ENCODE results near the gene TENM4.

The TENM4 gene

DNA sequence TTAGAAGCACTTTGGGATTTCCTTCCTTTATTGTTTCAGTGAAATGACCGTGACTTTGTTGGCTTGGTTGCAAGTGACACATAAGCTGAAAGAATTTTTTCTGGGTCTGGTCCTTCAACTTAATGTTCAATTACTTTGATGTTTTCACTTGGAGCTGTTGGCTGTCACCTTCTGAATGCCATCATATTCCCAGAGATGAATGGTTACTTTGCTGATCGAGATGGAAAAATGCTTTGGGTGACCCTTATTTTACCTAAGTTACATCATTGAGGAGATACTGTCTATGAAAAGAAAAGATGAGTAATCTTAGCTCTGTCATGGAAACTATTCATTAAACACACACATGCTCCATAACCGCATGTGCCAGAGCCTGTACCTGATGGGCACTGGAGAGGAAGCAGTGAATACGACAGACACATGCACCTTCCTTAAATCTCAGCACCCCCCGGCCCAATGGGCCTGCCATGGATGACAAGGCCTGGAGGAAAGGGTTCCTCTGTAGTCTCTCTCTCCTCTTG is 76.9 kb downstream of the TENM4 start:
- no peak overlapping the region for H3K4me3 ChIP-seq (ENCODE audit: low read depth, low read length)
- no peak for DNase-seq (ENCODE audit: low read depth)

DNA sequence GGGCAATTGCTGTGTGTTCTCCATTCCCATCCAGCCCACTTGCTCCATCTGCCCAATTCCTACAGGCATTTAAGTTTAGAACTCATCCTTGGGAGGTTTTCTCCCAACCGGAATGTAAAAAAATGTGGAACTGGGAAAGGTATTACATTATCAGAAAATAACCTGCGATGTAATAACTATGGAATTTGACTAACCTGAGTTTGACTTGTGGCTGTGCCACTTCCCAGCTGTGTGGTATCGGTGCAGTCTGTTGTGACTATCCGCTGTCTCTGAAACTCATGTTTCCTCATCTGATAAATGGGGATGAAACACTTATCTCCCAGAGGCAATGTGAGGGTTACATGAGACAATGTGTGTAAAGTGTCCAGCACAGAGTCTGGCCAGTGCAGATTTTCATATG is 77.6 kb downstream of the TENM4 start:
- no peak overlapping the region for H3K4me3 ChIP-seq (ENCODE audit: low read depth, low read length)
- no peak for DNase-seq (ENCODE audit: low read depth)

DNA sequence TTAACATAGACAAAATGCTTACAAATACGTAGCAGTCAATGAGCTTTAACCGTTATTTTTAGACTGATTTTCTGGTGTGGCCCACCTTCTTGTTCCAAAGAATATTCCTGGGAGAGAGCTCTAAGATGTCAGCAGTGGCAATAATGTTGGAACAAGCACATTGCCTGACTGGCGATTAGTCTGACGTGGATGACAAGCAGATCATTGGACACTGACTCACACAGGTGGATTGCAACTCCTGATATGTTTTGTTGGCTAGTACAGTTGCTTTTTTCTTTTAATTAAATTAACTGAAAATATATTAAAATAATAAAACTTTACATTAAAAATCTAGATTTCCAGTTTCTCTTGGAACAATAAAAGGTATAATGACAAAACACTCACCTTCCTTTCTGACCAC is 78.0 kb downstream of the TENM4 start:
- DNase-seq (ENCODE audit: low read depth): no peak

DNA sequence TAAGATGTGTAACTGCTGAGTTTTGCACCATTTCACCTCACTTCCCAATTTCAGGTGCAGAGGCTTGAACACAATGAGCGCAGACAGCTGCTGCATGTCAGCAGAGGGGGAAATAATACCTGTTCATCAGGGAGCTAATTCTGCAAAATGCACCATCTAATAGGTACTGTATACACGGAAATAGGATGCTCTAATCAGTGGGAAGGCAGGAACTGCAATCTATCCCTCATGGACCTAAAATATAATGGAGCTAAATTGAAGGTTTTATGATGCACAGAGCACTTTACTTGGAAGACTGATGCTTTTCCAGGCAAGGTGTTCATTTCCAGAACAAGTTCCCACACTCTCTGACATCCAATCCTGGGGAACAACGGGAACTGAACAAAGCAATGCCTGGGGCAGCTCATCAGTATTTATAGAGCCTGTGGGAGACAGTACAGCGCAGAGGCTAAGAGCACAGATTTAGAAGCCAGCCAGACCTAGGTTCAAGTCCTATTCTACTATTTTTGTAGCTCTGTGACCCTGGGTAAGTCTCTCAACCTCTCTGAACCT is 78.5 kb downstream of the TENM4 start:
- no peak for DNase-seq (ENCODE audit: low read depth)
- no peak overlapping the region for H3K4me3 ChIP-seq (ENCODE audit: low read depth, low read length)

More for the DNA sequence above, 78.0 kb downstream of the TENM4 start:
- H3K4me3 ChIP-seq (ENCODE audit: low read depth, low read length): no peak overlapping the region

DNA sequence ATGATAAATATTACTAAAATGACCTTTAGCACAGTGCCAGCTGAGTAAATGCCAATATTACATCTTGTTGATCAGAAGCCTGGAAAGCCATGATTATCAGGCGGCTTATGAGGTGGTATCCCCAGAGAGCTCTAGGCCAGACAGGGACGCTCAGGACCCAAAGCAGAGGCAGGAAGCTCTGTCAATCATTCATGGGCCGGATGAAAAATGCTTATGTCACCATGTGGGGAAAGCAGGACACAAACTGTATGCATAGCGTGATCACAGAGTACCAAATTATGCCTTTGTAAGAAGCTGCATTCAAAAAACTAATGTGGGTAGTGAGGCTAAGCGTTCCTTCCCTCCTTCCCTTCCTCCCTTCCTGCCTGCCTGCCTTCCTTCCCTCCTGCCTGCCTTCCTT is 82.6 kb downstream of the TENM4 start:
- no peak overlapping the region for H3K4me3 ChIP-seq (ENCODE audit: low read depth, low read length)
- DNase-seq (ENCODE audit: low read depth): no peak

DNA sequence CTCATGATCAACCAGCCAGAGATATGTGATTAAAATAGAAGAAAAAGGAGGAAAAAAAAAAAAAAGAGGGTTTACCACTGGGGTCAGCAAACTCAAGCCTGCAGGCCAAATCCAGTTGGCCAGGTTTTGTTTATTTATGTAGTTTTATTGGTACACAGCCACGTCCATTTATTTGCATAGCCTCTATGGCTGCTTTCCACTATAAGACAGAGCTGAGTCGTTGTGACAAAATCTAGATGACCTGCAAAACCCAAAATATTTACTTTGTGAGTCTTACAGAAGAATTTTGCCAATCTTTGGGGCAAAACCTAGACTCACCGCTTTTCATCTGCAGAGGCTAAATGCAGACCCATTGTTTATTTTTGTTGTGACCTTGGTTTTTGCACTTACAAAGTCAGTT is 87.1 kb downstream of the TENM4 start:
- DNase-seq (ENCODE audit: low read depth): no peak
- H3K4me3 ChIP-seq (ENCODE audit: low read depth, low read length): no peak overlapping the region

DNA sequence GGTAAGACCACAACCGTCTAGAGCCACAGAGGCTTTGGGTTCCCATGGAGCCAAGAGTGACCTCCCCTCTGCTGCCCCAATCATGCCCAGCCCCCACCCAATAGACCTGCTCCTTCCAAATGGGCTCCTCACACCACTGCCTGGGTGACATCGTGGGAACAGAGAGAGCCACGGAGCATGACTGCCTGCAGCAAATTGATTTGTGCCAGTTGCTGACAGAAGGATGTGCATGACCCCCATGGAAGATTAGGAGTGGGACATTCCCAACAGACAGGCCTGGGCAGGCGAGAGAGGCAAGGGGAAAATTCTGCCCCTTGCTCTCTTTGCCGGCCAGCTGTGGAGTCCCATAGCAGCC is 88.5 kb downstream of the TENM4 start:
- no peak overlapping the region for H3K4me3 ChIP-seq (ENCODE audit: low read depth, low read length)
- no peak for DNase-seq (ENCODE audit: low read depth)

DNA sequence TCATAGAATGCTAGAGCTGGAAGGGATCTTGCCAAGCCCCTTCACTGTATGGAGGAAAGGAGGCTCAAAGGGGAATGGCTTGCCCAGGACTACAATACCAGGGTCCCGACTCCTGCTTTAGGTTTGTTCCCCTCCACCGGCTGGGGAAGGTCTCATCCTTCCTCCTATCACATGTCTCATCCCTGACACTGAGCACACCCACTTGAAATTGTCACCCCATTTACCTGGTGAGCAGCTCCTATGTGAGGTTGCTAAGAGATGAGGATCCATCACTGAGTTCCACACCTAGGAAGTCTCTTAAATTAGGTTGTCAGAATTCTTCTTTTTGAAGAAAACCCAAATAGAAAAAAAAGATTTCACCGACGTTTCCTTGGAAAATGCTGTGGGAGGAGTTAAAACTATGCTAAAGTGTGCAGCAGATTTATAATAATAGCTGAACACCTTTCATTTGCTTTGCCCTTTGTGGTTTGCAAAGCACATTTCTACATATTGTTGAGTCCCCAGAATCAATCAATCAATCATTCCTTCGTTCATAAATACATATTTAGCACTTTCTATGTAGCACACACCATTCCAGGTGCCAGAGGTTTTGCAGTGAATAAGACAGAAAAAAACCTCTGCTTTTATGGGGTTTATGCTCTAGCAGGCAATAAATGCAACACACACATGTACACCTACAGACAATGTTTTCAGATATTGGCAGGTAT is 91.7 kb downstream of the TENM4 start:
- H3K4me3 ChIP-seq (ENCODE audit: low read depth, low read length): no peak overlapping the region
- no peak for DNase-seq (ENCODE audit: low read depth)

DNA sequence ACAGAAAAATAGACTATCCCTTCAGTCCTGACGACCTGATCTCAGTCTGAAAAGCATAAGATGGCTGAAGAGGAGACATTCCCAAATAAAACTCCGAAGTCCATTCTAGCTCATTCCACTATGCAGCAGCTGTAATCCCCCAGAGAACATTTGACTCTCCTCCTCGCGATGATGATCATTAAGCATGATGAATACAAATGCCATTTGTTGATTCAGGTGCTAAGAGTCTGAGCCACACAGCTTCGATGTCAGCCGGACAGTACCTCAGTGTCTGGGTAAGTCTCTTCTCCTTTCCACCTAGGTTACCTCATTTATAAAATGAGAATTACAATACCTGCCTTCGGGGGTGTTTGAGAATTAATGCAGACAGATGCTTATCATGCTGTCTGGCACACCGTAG is 94.8 kb downstream of the TENM4 start:
- no peak overlapping the region for H3K4me3 ChIP-seq (ENCODE audit: low read depth, low read length)
- no peak for DNase-seq (ENCODE audit: low read depth)

DNA sequence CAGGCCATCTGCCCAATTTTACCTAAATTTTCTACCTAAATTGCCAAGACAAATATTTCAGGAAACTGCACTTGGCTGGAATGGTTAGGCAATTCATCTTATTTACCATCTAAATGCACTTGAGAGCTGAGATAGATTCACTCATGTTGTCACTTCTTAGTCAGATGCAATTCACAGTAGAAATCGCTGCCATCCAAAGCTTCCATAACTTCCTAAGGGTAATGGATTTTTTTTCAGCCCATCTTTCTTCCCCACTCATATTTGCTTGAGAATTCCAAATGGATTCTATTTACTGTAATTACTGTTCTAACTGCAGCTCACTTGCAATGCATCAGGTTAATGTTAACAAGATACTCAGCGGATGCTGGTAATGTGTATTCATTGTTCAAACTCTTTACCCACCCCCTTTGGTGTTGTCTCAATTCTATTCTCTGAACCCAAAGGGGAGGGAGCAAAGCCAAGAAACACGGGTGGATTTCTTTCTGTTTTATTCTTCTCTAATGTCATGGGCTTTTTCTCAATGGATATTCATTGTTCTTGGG is 96.0 kb downstream of the TENM4 start:
- no peak for DNase-seq (ENCODE audit: low read depth)
- H3K4me3 ChIP-seq (ENCODE audit: low read depth, low read length): no peak overlapping the region

DNA sequence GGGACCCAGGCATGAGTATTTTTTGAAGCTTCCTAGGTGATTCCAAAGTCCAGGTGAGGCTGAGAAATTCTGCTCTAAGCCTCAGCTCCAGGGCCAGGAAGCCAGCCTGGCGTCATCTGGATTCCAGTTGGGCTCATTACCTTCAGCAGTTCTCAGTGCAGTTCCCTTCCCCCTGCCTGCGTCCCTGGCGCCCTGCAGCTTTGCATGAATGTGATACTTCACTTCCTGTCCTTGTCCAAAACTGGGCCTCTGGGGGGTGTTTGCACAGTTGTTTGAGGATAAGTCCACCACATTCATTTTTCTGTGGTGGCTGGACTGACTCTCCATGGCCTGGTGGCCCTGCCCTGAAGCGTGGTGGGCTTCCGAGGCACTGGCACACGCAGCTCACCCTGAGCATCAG is 98.1 kb downstream of the TENM4 start:
- no peak for DNase-seq (ENCODE audit: low read depth)
- no peak overlapping the region for H3K4me3 ChIP-seq (ENCODE audit: low read depth, low read length)

DNA sequence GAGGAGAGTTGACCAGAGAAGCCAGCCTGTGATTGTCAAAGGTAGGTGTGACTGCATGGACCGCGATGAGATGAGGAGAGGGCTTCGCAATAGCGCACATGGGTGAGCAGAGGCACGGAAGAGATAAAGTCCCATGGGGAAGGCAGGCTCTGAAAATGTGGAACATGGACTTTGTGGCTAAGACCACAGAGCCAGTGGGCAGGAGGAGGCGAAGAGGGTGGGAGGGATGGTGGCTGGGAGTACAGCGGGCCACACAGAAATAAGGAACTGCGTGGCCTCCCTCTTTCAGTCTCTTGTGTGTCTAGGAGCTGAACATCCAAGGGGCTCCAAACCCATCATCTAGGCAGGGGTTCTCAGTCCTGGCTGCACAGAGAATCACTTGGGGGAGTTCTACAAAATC is 98.6 kb downstream of the TENM4 start:
- no peak for DNase-seq (ENCODE audit: low read depth)
- no peak overlapping the region for H3K4me3 ChIP-seq (ENCODE audit: low read depth, low read length)

DNA sequence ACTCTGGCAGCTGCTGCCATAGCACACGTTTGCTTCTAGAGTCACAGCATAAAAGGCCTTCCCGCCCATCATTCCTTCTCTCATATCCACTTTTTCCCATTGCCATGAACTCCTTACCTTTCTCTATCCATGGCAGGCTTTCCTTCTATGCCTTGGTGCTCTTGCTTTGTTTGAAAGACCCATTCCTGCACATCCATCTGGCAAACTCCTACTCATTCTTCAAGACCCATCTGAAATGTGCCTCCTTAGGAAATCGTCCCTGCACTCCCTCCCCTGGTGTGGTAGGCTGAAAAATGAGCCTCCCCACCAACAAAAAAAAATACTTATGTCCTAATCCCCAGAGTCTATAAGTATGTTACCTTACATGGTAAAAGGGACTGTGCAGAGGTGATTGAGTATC is 100.3 kb downstream of the TENM4 start:
- no peak overlapping the region for H3K4me3 ChIP-seq (ENCODE audit: low read depth, low read length)
- DNase-seq (ENCODE audit: low read depth): no peak

DNA sequence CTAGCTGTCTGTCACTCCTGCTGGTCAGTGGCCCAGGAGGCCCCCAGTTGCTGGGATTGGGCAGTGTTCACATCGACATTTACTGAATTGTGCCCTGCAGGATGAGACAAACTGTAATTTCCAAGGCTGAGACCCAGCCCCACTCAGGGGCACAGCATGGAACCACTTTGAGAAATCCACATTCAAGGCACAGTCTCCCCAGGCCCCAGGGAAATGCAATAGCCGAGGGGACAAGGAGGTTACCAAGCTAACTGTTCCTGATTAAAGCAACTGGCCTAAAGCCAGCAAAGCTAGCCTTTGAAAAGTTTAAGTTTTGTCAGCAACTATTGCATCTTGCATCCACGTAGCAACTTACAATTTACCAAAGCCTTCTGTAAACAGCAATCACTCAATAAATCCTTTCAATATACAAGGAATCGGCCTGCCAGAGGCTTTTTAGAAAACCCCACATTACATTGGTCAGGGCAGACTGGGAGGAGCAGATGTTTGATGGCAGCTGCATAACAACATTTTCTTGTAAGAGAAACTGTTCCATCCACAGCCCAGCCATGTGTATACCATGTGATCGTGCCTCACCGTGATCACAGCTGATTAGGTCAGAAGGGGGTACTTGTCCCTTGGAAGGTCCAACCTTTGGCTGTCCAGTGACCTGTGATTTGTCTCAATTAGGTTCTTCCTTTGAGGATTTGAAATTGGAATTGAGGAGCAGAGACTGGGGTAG is 103.9 kb downstream of the TENM4 start:
- H3K4me3 ChIP-seq (ENCODE audit: low read depth, low read length): no peak overlapping the region
- no peak for DNase-seq (ENCODE audit: low read depth)

DNA sequence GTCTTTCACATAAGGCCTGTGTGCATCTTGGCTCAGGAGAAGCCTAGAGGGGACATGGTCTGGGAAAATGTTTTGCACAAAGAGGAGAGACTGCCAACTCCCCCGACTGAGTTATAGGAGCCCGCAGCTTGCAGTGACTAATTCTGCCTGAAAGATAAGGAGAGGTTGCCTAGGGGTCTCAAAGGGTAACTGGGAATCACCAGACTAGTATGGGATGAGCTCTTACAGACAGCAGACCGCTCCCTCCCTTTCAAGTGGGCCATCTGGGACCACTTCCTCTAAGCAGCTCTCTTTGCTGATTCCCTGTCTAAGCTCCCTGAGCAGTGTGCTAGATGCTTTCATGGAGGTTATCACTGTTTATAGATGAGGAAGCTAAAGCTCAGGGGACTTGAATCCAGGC is 105.1 kb downstream of the TENM4 start:
- DNase-seq (ENCODE audit: low read depth): no peak

DNA sequence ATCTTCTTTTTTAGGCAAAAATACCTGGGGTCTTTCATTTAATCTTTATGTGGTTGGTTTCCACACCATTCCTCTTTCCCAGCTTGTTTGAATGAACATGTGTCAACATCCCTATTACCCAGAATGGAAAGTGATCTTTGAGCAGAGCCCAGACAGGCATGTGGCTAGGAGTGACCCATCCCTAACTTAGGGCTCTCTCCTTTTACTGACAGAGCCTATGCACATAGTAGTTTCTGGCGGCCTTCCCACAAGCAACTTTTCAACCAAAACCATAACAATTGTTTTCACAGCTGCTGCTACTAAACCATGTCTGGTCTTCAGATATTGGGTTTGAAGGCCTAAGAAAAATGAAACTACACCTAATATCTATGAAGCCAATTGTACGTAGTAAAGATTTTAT is 107.5 kb downstream of the TENM4 start:
- DNase-seq (ENCODE audit: low read depth): peak; percentile 20

More for the DNA sequence above, 105.1 kb downstream of the TENM4 start:
- no peak overlapping the region for H3K4me3 ChIP-seq (ENCODE audit: low read depth, low read length)

DNA sequence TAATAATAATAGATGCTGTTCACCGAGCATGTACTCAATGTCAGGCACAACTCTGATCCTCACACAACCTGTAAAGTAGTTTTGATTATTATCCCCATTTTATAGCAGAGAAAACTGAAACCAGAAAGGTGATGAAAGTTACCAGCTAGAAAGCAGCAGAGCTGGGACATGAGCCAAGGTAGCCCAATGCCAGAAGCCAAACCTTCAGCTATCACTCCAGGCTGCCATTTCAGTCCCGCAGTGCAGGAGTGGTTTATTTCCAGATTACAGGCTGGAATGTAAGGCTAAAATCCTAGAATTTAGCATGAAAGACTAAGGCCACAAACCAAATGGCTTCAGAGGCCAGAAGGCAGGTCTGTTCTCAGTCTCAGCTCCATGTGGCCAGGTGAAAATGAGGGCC is 108.8 kb downstream of the TENM4 start:
- no peak overlapping the region for H3K4me3 ChIP-seq (ENCODE audit: low read depth, low read length)
- no peak for DNase-seq (ENCODE audit: low read depth)

More for the DNA sequence above, 107.5 kb downstream of the TENM4 start:
- no peak overlapping the region for H3K4me3 ChIP-seq (ENCODE audit: low read depth, low read length)

DNA sequence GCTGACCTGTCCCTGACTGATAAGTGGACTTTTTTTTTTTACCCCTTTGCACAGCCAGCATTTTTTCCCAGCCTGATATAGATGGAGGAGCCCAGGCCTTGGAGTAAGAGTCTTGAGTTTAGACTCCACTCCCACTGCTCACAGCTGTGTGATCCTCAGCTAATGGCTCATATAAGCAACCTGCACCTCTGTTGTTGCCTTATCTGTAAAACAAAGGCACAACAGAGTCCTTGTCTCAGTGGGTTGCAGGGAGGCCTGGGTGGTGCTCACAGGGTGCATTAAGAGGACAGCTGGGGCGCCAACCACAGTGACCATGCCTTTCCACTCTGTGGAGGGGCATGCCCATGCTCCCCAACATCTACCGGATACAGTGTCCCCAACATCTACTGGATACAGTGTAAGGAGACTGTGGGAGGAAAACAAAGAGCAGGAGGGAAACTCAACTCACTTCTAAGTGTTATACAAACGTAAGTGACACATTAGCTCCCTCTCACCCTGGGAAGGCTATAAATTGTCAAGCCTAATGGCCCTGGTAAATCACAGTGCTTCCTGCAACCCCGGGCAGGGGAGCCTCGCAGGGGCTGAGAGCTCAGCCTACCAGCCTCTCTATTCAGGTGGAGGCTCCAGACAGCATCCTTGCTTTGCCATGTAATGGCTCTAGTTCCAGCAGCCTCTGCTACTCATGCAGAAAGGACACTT is 109.5 kb downstream of the TENM4 start:
- DNase-seq (ENCODE audit: low read depth): no peak

DNA sequence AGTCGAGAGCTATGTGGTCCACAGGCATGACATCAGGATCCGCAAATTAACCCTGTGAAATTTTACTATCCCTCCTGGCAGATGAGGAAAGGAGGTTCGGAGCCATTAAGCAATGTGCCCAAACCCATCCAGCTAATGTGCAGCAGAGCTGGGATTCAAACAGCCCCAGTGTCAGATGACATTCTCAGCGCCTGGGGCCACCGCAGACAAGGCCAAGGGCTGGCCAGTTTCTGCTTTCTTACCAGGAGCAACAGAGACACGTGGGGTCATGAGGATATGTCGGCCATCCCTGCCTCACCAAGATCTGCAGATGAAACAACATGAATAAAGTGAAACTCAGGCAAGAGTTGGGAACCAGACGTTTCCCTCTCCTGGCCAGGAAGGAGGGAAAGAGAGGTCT is 110.2 kb downstream of the TENM4 start:
- DNase-seq (ENCODE audit: low read depth): no peak
- no peak overlapping the region for H3K4me3 ChIP-seq (ENCODE audit: low read depth, low read length)

More for the DNA sequence above, 109.5 kb downstream of the TENM4 start:
- no peak overlapping the region for H3K4me3 ChIP-seq (ENCODE audit: low read depth, low read length)

DNA sequence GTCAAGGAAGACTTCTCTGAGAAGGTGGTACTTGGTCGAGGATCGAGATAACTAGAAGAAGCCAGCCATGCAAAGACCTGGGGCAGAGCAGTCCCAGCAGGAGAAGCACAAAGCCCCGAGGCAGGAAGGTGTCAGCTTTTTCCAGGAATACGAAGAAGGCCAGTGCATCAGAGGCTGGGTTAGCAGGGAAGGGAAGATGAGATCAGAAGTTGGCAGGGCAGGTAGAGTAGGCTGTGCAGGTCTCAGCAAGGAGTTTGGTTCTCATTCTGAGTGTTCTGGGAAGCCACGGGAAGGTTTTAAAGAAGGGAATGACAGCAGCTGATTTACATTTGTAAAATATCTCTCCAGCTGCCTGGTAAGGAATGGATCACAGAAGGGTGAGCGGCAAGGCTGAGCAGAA is 111.3 kb downstream of the TENM4 start:
- no peak for DNase-seq (ENCODE audit: low read depth)
- no peak overlapping the region for H3K4me3 ChIP-seq (ENCODE audit: low read depth, low read length)
